Retinal pigment epithelial cell (primary cell): ENCODE results near the gene SDF4.

Experiments
- DNase-seq: peaks from one replicate; pipeline ENCODE4 v3.0.0-alpha.2; 2010; ENCODE audit warnings: low read depth
- H3K4me3 ChIP-seq: 2 replicates; pipeline ENCODE4 v1.5.1; 2011; ENCODE audit warnings: mild to moderate bottlenecking, low read length, control low read depth, moderate library complexity
- CTCF ChIP-seq: conservative IDR thresholded peaks from 2 replicates; pipeline ENCODE4 v1.5.1; 2011; ENCODE audit warnings: low read depth, low read length, control low read depth, inconsistent platforms

SDF4 gene

GRCh38 chr1:1194723-1195122, 37.1 kb downstream of the SDF4 start:
- no peak for DNase-seq
- no peak for TF ChIP-seq CTCF

GRCh38 chr1:1191734-1192133, 40.1 kb downstream of the SDF4 start:
- H3K4me3 ChIP-seq = no peak overlapping the region
- TF ChIP-seq CTCF = no peak
- DNase-seq = no peak

More at GRCh38 chr1:1194723-1195122, 37.1 kb downstream of the SDF4 start:
- no peak overlapping the region for H3K4me3 ChIP-seq

DNA sequence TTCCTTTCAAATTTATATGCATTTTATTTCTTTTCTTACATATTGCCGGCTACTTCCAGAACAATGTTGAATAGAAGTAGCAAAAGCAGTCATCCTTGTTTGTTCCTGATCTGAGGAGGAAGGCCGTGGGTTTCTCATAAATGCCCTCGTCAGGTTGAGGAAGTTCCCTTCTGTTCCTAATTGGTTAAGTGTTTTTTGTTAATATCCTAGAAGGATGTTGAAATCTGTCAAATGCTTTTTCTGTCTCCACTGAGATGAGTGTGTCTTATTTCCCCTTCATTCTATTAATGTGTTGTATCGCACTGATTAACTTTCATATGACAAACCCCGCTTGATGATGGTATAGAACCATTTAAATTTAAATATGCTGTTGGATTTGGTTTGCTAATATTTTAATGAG, 42.7 kb downstream of the SDF4 start:
- TF ChIP-seq CTCF = no peak
- no peak overlapping the region for H3K4me3 ChIP-seq
- no peak for DNase-seq

DNA sequence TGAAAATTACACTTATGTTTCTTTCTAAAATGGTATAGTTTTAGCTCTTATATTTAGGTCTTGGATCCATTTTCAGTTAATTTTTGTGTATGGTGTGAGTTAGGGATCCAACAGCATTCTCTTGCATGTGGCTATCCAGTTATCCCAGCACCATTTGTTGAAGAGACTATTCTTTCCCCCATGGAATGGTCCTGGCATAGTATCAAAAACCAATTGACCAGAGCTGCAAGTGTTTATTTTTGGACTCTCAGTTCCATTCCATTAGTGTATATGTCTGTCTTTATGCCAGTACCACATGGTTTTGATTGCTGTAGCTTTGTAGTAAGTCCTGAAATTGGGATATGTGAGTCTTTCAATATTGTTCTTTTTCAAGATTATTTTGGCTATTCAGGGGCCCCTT, 43.9 kb downstream of the SDF4 start:
- no peak overlapping the region for H3K4me3 ChIP-seq
- no peak for TF ChIP-seq CTCF
- no peak for DNase-seq

GRCh38 chr1:1185101-1185765, 46.6 kb downstream of the SDF4 start:
- TF ChIP-seq CTCF = no peak
- no peak for DNase-seq
- H3K4me3 ChIP-seq = no peak overlapping the region

DNA sequence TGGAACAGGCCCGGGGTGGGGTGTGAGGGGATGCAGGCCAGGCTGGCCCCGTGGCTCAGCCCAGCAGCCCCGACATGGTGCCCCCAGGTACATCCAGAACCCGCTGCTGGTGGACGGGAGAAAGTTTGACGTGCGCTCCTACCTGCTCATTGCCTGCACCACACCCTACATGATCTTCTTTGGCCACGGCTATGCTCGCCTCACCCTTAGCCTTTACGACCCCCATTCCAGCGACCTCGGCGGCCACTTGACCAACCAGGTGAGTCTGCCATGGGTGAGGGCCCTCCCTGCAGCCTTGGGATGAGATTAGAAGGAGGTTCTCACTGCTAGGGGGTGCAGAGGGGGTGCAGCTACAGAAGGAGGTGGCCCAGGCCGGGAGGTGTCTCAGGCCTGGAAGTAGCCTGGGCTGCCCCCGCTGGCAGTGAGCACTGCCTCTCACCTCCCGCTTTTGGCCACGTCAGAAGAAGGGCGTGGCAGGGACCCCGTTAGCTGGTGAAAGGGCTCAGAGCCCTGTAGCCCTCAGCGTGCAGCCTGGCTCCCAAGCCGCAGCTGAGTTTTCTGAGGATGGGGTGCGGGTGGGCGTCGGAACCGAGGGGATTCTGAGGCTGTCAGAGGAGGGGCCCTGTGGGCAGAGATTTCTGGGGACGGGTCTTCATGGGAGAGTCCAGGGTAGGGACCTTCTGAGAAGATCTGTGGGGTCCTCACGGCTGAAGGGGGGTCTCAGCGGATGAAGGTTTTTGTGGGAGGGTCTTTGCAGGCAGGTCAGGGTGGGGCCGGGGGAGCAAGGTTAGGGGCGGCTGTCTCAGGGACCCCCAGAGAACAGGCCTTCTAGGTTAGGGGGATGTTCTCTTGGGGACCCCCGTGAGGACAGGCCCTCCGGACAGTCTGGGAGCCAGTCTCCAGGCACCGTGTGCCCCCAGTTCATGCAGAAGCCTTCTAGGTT, 47.7 kb downstream of the SDF4 start:
- DNase-seq = no peak
- TF ChIP-seq CTCF = no peak
- H3K4me3 ChIP-seq = no peak overlapping the region
